GM18505 (cell line): ENCODE data around the gene FIBP.

ENCODE experiments used
- ATAC-seq: cut with Tn5 transposase; IDR thresholded peaks from one replicate; pipeline ENCODE4 v1.9.1; 2021; ENCODE audit not compliant: unreplicated experiment
- POLR2A ChIP-seq: IDR thresholded peaks from 4 replicates; pipeline ENCODE4 v1.6.1; 2011; ENCODE audit warnings: borderline replicate concordance; ENCODE audit not compliant: insufficient read depth, insufficient read length; ENCODE audit errors: extremely low read depth

Gene FIBP

DNA sequence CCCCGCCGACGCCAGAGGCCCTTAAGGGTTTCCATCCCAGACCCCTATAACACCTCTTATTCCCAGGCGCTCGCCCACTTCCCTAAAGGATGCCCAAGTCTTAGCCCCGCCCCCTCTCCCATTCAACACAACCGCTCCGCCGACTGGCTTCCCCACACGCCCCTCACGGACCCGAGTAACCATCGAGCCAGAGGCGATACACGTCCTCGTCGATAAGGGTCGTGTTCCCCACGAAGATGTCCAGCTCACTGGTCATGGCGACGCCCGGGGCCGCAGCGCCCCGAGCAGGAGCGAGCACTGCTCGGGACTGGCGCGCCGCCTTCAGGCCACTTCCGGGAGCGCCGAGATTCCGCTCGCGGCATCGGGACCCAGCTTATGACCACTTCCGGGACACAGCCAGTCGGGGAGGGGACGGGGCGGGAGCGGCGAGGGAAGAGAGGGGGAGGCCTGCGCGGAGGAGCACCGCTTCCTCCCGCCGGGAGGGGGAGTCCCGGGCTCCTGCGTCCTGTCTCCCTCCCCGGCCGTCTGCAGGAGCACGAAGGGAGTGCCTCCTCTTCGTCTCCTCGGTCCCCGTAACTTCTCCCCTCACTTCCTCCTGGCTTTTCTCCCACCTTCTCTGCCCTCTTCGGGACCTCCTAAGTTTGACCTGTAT lies at the start of gene FIBP:
FIBP (minus strand) TSS at position 309 of the 652 bp plus-strand sequence; CDS start at position 256, 53 bp downstream.
- peak; percentile 97 for TF ChIP-seq POLR2A
- peak; percentile 52 for ATAC-seq

DNA sequence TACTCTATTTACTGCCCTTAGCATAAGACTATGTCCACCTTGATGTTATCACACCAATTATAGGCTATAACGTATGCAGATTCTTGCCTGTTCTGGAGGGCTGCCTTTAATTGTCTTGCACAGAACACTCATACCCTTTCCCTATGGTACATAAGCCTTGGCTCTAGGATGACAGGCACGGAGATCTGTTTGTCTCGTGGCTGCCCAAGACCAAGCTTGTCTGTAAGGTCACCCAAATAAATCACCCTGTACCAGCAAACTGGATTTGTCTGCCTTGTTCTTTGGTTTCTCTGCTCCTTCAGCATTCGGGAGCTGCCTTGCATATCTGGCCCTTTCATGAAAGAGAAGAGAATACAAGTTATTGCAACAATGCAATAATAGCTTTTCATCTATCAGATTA lies 49.5 kb upstream of the FIBP start:
- TF ChIP-seq POLR2A: no peak
- ATAC-seq: no peak

DNA sequence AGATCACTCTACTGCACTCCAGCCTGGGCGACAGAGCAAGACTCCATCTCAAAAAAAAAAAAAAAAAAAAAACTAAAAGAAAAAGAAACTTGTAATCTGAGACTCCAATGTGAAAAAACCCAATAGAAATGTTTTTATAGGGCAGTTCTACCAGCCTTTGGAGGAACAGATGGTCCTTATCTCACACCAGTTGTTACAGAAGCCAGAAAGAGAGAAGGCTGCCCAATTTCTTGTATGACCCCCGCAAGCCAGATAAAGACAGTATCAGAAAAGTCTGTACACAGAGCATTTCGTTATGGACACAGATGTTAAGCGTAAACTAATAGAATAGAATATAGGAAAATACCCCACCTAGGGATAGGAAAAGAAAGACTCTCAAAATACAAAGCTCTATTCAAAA lies 45.7 kb upstream of the FIBP start:
- no peak for ATAC-seq
- TF ChIP-seq POLR2A: no peak

DNA sequence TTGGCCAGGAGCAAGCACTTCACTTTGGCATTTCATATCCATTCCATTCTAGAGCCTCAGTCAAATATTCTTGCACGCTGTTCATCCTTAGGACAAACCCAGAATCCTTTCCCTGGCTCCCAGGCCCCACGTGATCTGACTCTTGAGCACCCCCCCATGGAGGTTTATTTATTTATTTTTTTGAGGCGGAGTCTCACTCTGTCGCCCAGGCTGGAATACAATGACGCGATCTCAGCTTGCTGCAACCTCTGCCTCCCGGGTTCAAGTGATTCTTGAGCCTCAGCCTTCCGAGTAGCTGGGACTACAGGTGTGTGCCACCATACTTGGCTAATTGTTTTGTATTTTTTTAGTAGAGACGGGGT lies 44.3 kb upstream of the FIBP start:
- no peak for ATAC-seq
- no peak for TF ChIP-seq POLR2A

DNA sequence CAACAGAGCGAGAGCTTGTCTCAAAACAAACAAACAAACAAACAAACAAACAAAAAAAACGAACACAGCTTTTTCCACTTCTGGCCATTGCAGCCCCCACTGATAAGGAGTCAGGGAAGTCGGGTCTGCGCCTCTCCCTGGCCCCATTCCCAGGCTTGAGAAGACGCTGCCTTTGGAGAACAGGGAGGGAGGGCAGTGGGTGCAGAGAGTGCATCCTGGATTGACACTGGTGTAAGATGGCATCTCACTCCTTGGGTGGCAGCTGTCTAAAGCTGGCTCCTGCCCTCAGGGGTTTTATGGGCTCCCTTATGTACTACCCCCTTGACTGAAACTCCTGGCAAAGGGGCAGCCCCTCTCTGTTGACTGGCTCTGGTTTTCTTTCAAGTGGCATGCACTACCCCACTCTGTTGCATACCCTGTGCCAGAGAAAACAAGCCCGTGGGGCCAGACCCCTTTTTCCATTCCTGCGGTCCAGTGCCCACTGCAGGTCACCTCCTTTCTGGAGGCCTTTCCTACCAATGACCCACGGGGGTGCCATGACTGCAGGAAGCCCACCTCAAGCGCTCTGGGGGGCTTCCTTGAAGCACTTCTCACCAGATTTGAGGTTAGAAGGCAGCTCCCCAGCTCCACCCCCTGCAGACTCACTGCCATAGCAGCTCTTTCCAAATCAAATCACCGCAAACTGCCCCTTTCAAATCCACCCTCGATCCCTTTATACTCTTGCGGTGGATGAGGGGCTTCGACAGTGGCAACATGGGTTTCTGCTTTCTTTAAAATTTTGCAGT lies 43.7 kb upstream of the FIBP start:
- no peak for TF ChIP-seq POLR2A
- no peak for ATAC-seq

DNA sequence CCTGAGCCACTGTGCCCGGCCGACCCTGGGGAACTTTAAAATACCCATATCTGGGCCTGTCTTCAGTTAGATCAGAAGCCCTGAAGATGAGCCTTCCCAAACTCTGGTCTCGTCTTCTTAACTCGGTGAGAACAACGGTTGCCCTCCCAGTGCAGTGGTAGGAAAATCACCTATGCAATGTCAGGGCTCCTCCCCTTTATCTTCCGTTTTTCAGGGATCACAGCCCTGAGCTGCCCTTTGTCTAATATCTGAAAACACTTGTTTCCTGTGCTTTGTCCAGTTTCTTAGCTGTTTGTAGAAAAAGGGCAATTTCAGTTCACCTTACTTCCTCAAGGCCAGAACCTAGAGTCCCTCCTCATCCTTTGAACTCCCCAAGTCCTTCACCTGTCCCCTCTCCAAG lies 40.4 kb upstream of the FIBP start:
- no peak for ATAC-seq
- TF ChIP-seq POLR2A: no peak

DNA sequence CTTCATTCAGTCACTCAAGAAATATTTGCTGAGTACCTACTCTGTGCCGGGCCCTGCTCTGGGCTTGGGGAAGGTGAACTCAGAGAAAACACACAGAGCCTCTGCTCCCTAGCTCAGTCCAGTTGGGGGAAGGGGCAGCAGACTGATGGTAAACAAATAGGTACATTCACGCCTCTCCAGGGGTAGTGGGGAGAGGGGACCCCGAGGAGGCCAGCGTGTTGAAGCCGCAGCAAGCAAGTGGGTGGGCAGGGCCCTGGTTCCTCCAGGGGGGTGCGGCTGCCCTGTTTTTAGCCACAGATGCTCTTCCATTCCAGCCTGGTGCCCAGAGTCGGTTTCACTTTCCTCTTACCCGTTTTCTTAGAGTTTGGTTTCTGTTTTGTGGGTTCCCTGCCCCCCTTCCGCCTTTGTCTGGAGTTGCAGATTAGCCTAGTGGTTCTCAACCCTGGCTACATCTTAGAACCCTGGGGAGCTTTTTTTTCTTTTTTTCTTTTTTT lies 39.7 kb upstream of the FIBP start:
- TF ChIP-seq POLR2A: peak; percentile 65
- ATAC-seq: peak; percentile 51

DNA sequence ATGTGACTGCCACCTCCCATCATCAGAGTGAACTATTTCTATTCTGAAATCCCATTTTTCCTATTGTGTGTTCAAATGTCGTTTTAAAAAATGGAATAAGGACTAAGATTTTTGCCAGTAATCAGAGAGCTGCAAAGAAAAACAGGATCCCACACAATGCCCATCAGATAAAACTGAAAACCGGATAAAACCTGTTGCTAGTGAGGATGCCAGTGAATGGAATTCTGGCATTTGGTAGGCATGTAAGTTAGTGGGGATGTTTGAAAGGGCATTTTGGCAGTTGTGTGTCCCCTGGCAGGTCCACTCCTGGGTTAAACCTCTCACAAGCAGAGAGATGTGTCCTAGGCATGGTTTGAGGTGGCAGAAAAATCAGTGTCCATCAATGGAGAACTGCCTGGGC lies 37.1 kb upstream of the FIBP start:
- no peak for TF ChIP-seq POLR2A
- ATAC-seq: no peak

DNA sequence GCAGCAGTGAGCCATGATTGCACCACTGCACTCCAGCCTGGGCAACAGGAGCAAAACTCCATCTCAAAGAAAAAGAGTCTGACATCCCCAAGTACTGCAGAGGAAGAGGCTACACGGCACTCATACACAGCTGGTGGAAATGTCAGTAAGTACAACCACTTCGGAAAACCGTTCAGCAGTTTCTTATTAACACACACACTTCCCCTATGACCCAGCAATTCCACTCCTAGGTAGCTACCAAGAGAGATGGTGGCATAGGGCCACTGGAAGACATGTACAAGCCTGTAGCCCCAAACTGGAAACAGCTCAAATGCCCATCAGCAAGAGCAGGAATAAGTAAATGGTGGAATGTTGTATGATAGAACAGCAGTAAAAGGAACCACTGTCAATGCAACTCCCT lies 34.3 kb upstream of the FIBP start:
- ATAC-seq: no peak
- no peak for TF ChIP-seq POLR2A

DNA sequence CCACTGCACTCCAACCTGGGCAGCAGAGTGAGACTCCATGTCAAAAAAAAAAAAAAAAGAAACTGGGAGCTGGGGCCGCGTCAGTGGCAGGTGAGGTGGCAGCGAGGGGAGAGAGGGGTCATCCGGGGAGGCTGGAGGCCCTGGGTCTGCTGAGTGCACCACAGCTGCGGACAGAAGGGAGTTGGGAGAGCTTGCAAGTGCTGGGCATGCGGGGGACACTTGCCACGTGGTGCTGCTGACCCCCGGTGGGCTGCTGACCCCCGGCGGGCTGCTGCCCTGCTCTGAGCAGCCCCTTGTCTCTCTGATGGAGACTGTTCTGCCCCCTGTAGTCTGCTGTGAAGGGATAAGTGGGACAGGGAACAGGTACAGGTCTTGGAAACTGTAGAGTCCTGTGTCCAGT lies 33.6 kb upstream of the FIBP start:
- no peak for ATAC-seq
- TF ChIP-seq POLR2A: no peak

DNA sequence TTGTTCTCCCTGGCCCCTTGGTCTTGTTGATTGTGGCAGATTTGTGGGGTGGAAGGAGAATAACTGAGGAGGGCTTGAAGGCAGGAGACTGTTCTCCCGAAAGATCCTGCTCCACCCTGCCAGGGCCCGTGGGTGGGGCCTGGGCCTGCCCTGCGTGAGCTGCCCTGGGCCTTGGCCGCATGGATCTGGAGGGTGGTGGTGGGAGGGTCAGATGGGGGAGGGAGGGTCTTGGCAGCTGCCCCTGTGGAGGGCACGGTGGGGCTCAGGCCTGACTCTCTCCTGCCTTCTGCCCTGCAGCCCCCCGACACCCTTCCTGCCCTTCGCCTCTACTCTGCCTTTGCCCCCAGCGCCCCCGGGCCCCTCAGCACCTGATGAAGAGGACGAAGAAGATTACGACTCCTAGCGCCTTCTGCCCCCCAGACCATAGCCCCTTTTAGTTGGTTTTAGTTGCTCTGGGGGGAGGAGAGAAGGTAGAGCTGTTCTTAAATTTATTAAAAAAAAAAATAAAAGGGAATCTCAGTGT lies 32.8 kb upstream of the FIBP start:
- no peak for TF ChIP-seq POLR2A
- no peak for ATAC-seq

DNA sequence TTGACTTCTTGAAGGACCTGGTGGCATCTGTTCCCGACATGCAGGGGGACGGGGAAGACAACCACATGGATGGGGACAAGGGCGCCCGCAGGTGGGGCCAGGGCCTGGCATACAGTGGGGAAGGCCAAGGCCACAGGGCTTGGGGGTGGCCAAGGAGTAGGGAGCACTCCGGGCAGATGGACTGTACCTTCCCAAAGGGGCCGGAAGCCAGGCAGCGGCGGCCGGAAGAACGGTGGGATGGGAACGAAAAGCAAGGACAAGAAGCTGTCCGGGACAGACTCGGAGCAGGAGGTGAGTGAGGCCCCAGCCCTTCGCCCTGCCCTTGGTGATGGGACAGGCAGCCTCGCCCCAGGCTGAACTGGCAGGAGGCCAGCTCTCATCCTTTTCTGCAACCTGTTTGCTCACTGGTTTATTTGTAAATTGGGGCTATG lies 32.1 kb upstream of the FIBP start:
- ATAC-seq: no peak
- TF ChIP-seq POLR2A: no peak

DNA sequence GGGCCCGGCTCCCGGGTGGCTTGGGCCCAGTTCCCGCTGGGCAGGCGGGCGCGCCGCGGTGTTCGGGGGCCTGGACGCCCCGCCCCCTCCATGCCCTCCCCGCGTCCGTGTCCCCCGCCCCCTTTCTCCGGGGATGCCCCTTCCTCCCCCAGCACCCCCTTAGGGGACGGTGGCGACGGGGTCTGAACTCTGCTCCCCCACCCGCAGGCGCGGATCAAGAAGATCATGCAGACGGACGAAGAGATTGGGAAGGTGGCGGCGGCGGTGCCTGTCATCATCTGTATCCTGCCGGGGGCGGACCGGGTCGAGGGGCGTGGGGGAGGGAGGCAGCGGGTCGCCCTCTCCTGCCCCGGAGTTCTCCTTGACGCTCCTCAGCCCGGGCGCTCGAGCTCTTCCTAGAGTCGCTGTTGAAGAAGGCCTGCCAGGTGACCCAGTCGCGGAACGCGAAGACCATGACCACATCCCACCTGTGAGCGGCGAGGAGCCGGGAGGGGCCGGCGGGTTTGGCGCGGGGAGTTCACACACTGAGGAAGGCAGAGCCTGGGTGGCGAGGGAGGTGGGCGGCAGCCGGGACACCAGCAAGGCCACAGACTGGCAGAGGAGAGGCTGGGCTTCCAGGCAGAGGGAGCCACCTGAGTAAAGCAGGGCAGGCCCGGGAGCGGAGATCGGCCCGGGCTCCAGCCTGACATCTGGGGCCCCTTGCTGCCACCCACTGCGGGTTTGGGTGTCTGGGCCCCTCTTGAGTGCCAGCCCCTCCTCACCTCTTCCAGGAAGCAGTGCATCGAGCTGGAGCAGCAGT lies 31.5 kb upstream of the FIBP start:
- no peak for TF ChIP-seq POLR2A

DNA sequence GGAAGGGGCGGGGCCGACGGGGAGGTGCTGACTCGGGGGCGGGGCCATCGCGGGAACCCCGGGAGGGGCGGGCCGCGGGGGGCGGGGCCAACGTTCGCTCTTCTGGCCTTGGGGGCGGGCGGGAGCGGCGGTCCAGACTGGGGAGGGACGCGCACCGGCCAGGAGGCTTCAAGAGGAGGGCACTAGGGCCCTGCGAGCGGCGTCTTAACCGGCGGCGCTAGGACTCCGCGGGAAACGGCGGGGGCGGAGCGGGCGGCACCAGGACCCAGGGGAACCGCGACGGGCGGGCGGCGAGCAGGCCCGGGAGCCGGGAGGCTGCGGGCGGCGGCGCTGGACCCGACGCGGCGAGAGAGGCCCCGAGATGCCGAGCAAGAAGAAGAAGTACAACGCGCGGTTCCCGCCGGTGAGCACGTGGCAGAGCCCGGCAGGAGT lies 30.9 kb upstream of the FIBP start, which contains the start of gene DRAP1:
DRAP1 (plus strand) TSS at position 286 of the 432 bp plus-strand sequence; CDS start at position 362, 76 bp downstream.
- TF ChIP-seq POLR2A: no peak
- peak; percentile 75 for ATAC-seq

More for the DNA sequence above, 31.5 kb upstream of the FIBP start:
- ATAC-seq: peak; percentile 36
